Aorta (tissue), 5 donors: ENCODE data around the gene POMC. TPM values are rescaled to one million over a fixed set of nuclear protein-coding genes. Genes with fewer than 3 reads are reported as not detected.

ENCODE experiments used
- ATAC-seq: fragments of 200-7000 bp; cut with Tn5 transposase; one replicate; pipeline ENCODE4 v1.9.1; 2022; ENCODE audit warnings: moderate library complexity; ENCODE audit not compliant: low FRiP score
- DNase-seq, 2 donors: peaks; one replicate each; pipeline ENCODE4 v3.0.0-alpha.2; 2020
- H3K27ac ChIP-seq, 2 donors: one replicate each; pipeline ENCODE4 v1.5.1; 2013; ENCODE audit warnings: low read length in 2 of 2, mild to moderate bottlenecking in 2 of 2, moderate library complexity in 2 of 2, control low read depth in 1 of 2, inconsistent platforms in 1 of 2, low read depth in 1 of 2
- H3K27me3 ChIP-seq, 2 donors: one replicate each; pipeline ENCODE4 v1.6.1; 2013; ENCODE audit warnings: control low read depth in 1 of 2, low read length in 1 of 2, mild to moderate bottlenecking in 1 of 2, moderate library complexity in 1 of 2; ENCODE audit not compliant: insufficient read depth in 2 of 2, control insufficient read depth in 1 of 2
- H3K36me3 ChIP-seq, 2 donors: one replicate each; pipeline ENCODE4 v1.6.1; 2013; ENCODE audit warnings: control low read depth in 1 of 2, low read length in 1 of 2, mild to moderate bottlenecking in 1 of 2; ENCODE audit not compliant: insufficient read depth in 2 of 2, control insufficient read depth in 1 of 2
- H3K4me1 ChIP-seq, 2 donors: one replicate each; pipeline ENCODE4 v1.6.1; 2013; ENCODE audit warnings: low read length in 2 of 2, control low read depth in 1 of 2, mild to moderate bottlenecking in 1 of 2, moderate library complexity in 1 of 2; ENCODE audit not compliant: insufficient read depth in 2 of 2, control insufficient read depth in 1 of 2
- H3K4me3 ChIP-seq, 2 donors: one replicate each; pipeline ENCODE4 v1.5.1; 2013; ENCODE audit warnings: low read length in 2 of 2, control low read depth in 1 of 2, mild to moderate bottlenecking in 1 of 2
- H3K9me3 ChIP-seq: one replicate; pipeline ENCODE4 v1.6.1; 2013; ENCODE audit warnings: mild to moderate bottlenecking, low read length; ENCODE audit not compliant: control insufficient read depth
- WGBS, 2 donors: extraction: QIAGEN DNeasy Blood & Tissue Kit; methylation state at CpG; one replicate each; pipeline ENCODE4 v1.1.7; 2013; 5-methylcytosine and 5-hydroxymethylcytosine counted together
- intact Hi-C, 2 donors: fragments of 100-400 bp; cut with DNase I; formaldehyde crosslinking; loops; one replicate each; pipeline versions ENCODE4 v1.14.2 to v1.15.0; 2022
- polyA plus RNA-seq, 2 donors: library from polyadenylated mRNA; stranded (reverse); fragments of 200-250 nt; gene quantifications; one replicate each; pipeline ENCODE4 v1.2.3, GENCODE V29; 2013
- total RNA-seq, 2 donors: library from RNA; stranded (reverse); fragmentation: NEBNext Ultra II Directional; extraction: Animal tissue kit (Norgen Biotek cat#: 25700); gene quantifications; one replicate each; pipeline ENCODE4 v1.2.1, GENCODE V29; 2021
- donor health status: healthy with polysubstance abuse.
- donor health status: Bipolar disorder and iron deficiency.
- donor health status: DM: no; HTN: no; CAD: no.
- donor health status: DM: no; HTN: no; CAD: no.
- donor health status: DM: yes; HTN: yes; CAD: no.

The POMC gene
- total and polyA plus RNA-seq, 4 donors = 0.38 to 4.5 (median 1.3) TPM

GRCh38 chr2:25187729-25188350 lies 19.5 kb upstream of the POMC start:
- H3K4me3 ChIP-seq = no peak overlapping the region
- H3K9me3 ChIP-seq = no peaks in the 10 kb centered on the region
- no peaks in the 10 kb centered on the region for H3K36me3 ChIP-seq
- no peaks in the 10 kb centered on the region for H3K4me1 ChIP-seq
- H3K27me3 ChIP-seq = no peaks in the 10 kb centered on the region
- intact Hi-C loops = no loop called here
- ATAC-seq = no peak
- 80 to 85% methylated on average over 11 of the region's 11 CpGs for WGBS, 2 donors
- DNase-seq = peak in 1 of 2 donors; percentile 23
- no peak overlapping the region for H3K27ac ChIP-seq

GRCh38 chr2:25184254-25184653 lies 15.9 kb upstream of the POMC start:
- ATAC-seq = no peak
- intact Hi-C loops = no loop called here
- WGBS, 2 donors = 66 to 71% methylated on average over 5 of the region's 5 CpGs

GRCh38 chr2:25178976-25179375 lies 10.6 kb upstream of the POMC start:
- Histone ChIP-seq H3K27me3 (no peaks in the 10 kb centered on the region), H3K4me1 (no peaks in the 10 kb centered on the region), H3K36me3 (no peaks in the 10 kb centered on the region), H3K4me3 (no peak overlapping the region), H3K27ac (no peak overlapping the region), H3K9me3 (no peaks in the 10 kb centered on the region)
- ATAC-seq (no peak), DNase-seq (no peak)
- 81 to 82% methylated on average over 10 of the region's 10 CpGs for WGBS, 2 donors
- intact Hi-C loops = no loop called here

More at GRCh38 chr2:25184254-25184653, 15.9 kb upstream of the POMC start:
- Histone ChIP-seq H3K27me3 (no peaks in the 10 kb centered on the region), H3K4me1 (no peaks in the 10 kb centered on the region), H3K27ac (no peak overlapping the region), H3K4me3 (no peak overlapping the region), H3K9me3 (no peaks in the 10 kb centered on the region), H3K36me3 (no peaks in the 10 kb centered on the region)
- peak in 1 of 2 donors; percentile 20 for DNase-seq

GRCh38 chr2:25177211-25177611 lies 8.8 kb upstream of the POMC start:
- no peak overlapping the region for H3K27ac ChIP-seq
- intact Hi-C loops = no loop called here
- ATAC-seq (no peak), DNase-seq (no peak)
- no peaks in the 10 kb centered on the region for H3K4me1 ChIP-seq
- no peaks in the 10 kb centered on the region for H3K9me3 ChIP-seq
- WGBS, 2 donors = 91 to 93% methylated on average over 8 of the region's 8 CpGs
- no peak overlapping the region for H3K4me3 ChIP-seq
- no peaks in the 10 kb centered on the region for H3K27me3 ChIP-seq
- H3K36me3 ChIP-seq = no peaks in the 10 kb centered on the region

GRCh38 chr2:25176541-25177181 lies 8.3 kb upstream of the POMC start:
- DNase-seq (no peak), ATAC-seq (no peak)
- Histone ChIP-seq H3K4me3 (no peak overlapping the region), H3K27ac (no peak overlapping the region), H3K9me3 (no peaks in the 10 kb centered on the region), H3K4me1 (no peaks in the 10 kb centered on the region), H3K27me3 (no peaks in the 10 kb centered on the region), H3K36me3 (no peaks in the 10 kb centered on the region)
- 80 to 91% methylated on average over 5 of the region's 5 CpGs for WGBS, 2 donors
- intact Hi-C loops = no loop called here

GRCh38 chr2:25176138-25176537 lies 7.8 kb upstream of the POMC start:
- ATAC-seq (no peak), DNase-seq (no peak)
- Histone ChIP-seq H3K4me3 (no peak overlapping the region), H3K36me3 (no peaks in the 10 kb centered on the region), H3K27me3 (no peaks in the 10 kb centered on the region), H3K9me3 (no peaks in the 10 kb centered on the region), H3K27ac (no peak overlapping the region), H3K4me1 (no peaks in the 10 kb centered on the region)
- intact Hi-C loops = no loop called here
- 82 to 86% methylated on average over 6 of the region's 6 CpGs for WGBS, 2 donors

- H3K9me3 ChIP-seq = no peaks in the 10 kb centered on the region
- DNase-seq (no peak), ATAC-seq (no peak)
- H3K27ac ChIP-seq = no peak overlapping the region
- no peaks in the 10 kb centered on the region for H3K36me3 ChIP-seq
- H3K4me1 ChIP-seq = no peaks in the 10 kb centered on the region
- H3K4me3 ChIP-seq = no peak overlapping the region
- intact Hi-C loops = no loop called here
- no peaks in the 10 kb centered on the region for H3K27me3 ChIP-seq
- WGBS, 2 donors = 91 to 93% methylated on average over 6 of the region's 6 CpGs
These were observed 5.9 kb upstream of the POMC start for GRCh38 chr2:25174192-25174861.

- Histone ChIP-seq H3K27me3 (no peaks in the 10 kb centered on the region), H3K4me1 (no peaks in the 10 kb centered on the region), H3K27ac (no peak overlapping the region), H3K9me3 (no peaks in the 10 kb centered on the region), H3K4me3 (no peak overlapping the region), H3K36me3 (no peaks in the 10 kb centered on the region)
- intact Hi-C loops = no loop called here
- DNase-seq (no peak), ATAC-seq (no peak)
- 77 to 87% methylated on average over 5 of the region's 5 CpGs for WGBS, 2 donors
These were observed 5.3 kb upstream of the POMC start for GRCh38 chr2:25173719-25174118.

GRCh38 chr2:25170888-25171287 lies 2.5 kb upstream of the POMC start:
- H3K9me3 ChIP-seq = no peaks in the 10 kb centered on the region
- no peak overlapping the region for H3K4me3 ChIP-seq
- DNase-seq (no peak), ATAC-seq (no peak)
- WGBS, 2 donors = 91 to 93% methylated on average over 7 of the region's 7 CpGs
- H3K36me3 ChIP-seq = no peaks in the 10 kb centered on the region
- intact Hi-C loops = no loop called here
- H3K27ac ChIP-seq = no peak overlapping the region
- H3K4me1 ChIP-seq = no peaks in the 10 kb centered on the region
- no peaks in the 10 kb centered on the region for H3K27me3 ChIP-seq
